DOHH2 (cell line): ENCODE measurements around the gene KIAA0040.

Experiments
- EZH2phosphoT487 ChIP-seq: fragments of 200-600 bp; sonication (generic); IDR thresholded peaks from 2 replicates; pipeline ENCODE4 v1.6.1; 2017; ENCODE audit warnings: borderline replicate concordance, mild to moderate bottlenecking, antibody characterized with exemption, low read length, moderate library complexity, mixed read lengths
- TF ChIP-seq, protein P1 (sequence below): fragments of 200-600 bp; sonication (generic); IDR thresholded peaks from one replicate; pipeline ENCODE4 v1.5.1; 2014; ENCODE audit warnings: antibody characterized with exemption, mild to moderate bottlenecking, low read depth, low read length; ENCODE audit not compliant: poor library complexity, severe bottlenecking

DNA sequence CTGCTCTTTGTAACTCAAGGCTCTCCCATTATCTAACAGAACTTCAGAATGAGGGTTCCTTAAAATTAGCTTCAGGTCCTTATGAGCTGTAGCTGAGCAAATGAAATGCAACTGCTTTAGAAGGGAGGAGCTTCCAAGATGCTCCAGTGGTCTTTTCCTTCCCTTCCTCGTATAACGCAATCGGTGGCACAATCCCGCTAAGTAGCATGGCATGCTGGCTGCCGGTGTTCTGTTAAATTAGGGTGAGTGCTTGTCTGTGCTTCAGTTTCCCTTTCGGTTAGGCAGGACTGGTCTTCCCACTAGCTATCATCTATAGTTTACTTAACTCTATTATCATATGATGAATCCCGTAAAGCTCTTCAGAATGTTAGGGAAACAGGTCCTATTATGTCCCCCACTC is 917 bp downstream of the KIAA0040 start:
- TF ChIP-seq, protein P1, sequence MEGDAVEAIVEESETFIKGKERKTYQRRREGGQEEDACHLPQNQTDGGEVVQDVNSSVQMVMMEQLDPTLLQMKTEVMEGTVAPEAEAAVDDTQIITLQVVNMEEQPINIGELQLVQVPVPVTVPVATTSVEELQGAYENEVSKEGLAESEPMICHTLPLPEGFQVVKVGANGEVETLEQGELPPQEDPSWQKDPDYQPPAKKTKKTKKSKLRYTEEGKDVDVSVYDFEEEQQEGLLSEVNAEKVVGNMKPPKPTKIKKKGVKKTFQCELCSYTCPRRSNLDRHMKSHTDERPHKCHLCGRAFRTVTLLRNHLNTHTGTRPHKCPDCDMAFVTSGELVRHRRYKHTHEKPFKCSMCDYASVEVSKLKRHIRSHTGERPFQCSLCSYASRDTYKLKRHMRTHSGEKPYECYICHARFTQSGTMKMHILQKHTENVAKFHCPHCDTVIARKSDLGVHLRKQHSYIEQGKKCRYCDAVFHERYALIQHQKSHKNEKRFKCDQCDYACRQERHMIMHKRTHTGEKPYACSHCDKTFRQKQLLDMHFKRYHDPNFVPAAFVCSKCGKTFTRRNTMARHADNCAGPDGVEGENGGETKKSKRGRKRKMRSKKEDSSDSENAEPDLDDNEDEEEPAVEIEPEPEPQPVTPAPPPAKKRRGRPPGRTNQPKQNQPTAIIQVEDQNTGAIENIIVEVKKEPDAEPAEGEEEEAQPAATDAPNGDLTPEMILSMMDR, result no peak
- no peak for TF ChIP-seq EZH2phosphoT487
